Activated CD8-positive, alpha-beta T cell treated with anti-CD3 and anti-CD28 coated beads for 36 hours (primary cell): ENCODE data around the gene KCNH4. TPM values are rescaled to one million over a fixed set of nuclear protein-coding genes. Genes with fewer than 3 reads are reported as not detected.

ENCODE experiments used
- ATAC-seq: fragments of 200-7000 bp; cut with Tn5 transposase; one replicate; pipeline ENCODE4 v1.10.0; 2021; ENCODE audit warnings: mild to moderate bottlenecking, moderate library complexity
- CTCF ChIA-PET: fragments of 350-600 bp; sonication (Branson Sonifier 250); formaldehyde crosslinking; loops from one replicate; lab custom pipeline; 2021; ENCODE audit warnings: antibody characterized with exemption; lab: Charles Lee
- POLR2A ChIA-PET: fragments of 350-600 bp; sonication (Branson Sonifier 250); formaldehyde crosslinking; loops from one replicate; lab custom pipeline; 2021; ENCODE audit warnings: antibody characterized with exemption; lab: Charles Lee
- DNase-seq: peaks from one replicate; pipeline ENCODE4 v3.0.0-alpha.2; 2020
- H3K27ac Mint-ChIP-seq: one replicate; pipeline ENCODE4 v1.8.0; 2021; ENCODE audit warnings: mild to moderate bottlenecking, mixed read lengths
- H3K27me3 Mint-ChIP-seq: one replicate; pipeline ENCODE4 v1.8.0; 2021; ENCODE audit warnings: mixed read lengths
- H3K36me3 Mint-ChIP-seq: one replicate; pipeline ENCODE4 v1.8.0; 2021; ENCODE audit warnings: low read depth, mixed read lengths
- H3K4me1 Mint-ChIP-seq: one replicate; pipeline ENCODE4 v1.8.0; 2021; ENCODE audit warnings: low read depth, mixed read lengths
- H3K4me3 Mint-ChIP-seq: one replicate; pipeline ENCODE4 v1.8.0; 2021; ENCODE audit warnings: mild to moderate bottlenecking, moderate library complexity, mixed read lengths
- H3K9me3 Mint-ChIP-seq: one replicate; pipeline ENCODE4 v1.8.0; 2021; ENCODE audit warnings: mixed read lengths
- CTCF ChIP-seq: fragments of 200-600 bp; IDR thresholded peaks from one replicate; pipeline ENCODE4 v1.8.0; 2022; ENCODE audit warnings: antibody characterized with exemption, mild to moderate bottlenecking
- intact Hi-C: fragments of 100-400 bp; cut with micrococcal nuclease; formaldehyde crosslinking; loops from one replicate; pipeline ENCODE4 v1.10.0; 2022
- total RNA-seq, 2 experiments: library from RNA; stranded (reverse); gene quantifications; one replicate each; pipeline ENCODE4 v1.2.3, GENCODE V29; 2021

KCNH4 gene
- total RNA-seq, 2 experiments from 2014 or later: 0.38 to 0.43 TPM

- Mint-ChIP-seq H3K27me3 (no peaks in the 10 kb centered on the region), H3K4me3 (no peak overlapping the region), H3K4me1 (peaks cover 55% of the 10 kb centered on the region), H3K9me3 (no peaks in the 10 kb centered on the region), H3K27ac (peak overlapping the region; percentile 43), H3K36me3 (peaks cover 15% of the 10 kb centered on the region)
- peak; percentile 61 for DNase-seq
- no peak for TF ChIP-seq CTCF
- ATAC-seq: peak; percentile 75
- ChIA-PET POLR2A (interaction anchor here (0.7 to 5.6 kb wide), 3 partner anchors 9 to 100 kb away, joined by 3 to 24 read pairs (median 3); partner anchors contain the start of genes HSPB9 and KAT2A), CTCF (interaction anchor here (0.8 to 1.9 kb wide), 5 partner anchors 12 to 270 kb away, joined by 3 to 4 read pairs (median 3); partner anchors contain the start of gene KAT2A)
- intact Hi-C loops: no loop called here
Measured at GRCh38 chr17:42133461-42134041, 47.4 kb downstream of the KCNH4 start.

GRCh38 chr17:42132941-42133340 is 48.0 kb downstream of the KCNH4 start:
- ATAC-seq: peak; percentile 62
- Mint-ChIP-seq H3K36me3 (peaks cover 21% of the 10 kb centered on the region), H3K4me1 (peaks cover 59% of the 10 kb centered on the region), H3K9me3 (no peaks in the 10 kb centered on the region), H3K27me3 (no peaks in the 10 kb centered on the region), H3K27ac (peak overlapping the region; percentile 43), H3K4me3 (no peak overlapping the region)
- intact Hi-C loops: no loop called here
- no peak for TF ChIP-seq CTCF
- ChIA-PET POLR2A (interaction anchor here (1.1 to 5.6 kb wide), 2 partner anchors 11 to 136 kb away, joined by 3 to 24 read pairs; partner anchors contain the start of genes HSPB9 and KAT2A), CTCF (interaction anchor here (0.9 to 2.5 kb wide), 3 partner anchors 14 to 270 kb away, joined by 3 to 7 read pairs (median 4); no protein-coding TSS in a partner anchor)
- DNase-seq: peak; percentile 47

DNA sequence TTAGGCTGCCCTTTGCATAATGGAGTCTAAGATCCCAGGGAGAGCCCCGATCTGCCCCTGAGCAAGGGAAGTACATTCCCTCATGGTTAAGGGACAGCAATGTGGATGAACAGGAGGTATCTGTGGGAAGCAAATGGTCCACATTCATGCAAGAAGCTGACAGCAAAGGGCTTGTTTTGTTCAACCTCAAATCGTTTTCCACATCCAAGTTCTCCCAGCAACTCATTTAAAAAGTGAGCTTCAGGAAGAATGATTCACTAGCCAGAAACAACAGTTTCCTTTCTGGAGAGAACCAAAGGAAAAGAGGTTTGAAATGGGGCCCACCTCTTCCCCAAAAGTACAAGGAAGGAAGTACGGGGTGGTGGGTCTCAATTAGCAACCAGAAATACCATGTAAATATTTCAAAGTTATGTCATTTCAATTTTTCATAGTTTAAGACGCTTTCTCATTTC is 48.9 kb downstream of the KCNH4 start:
- intact Hi-C loops: no loop called here
- CTCF ChIA-PET: interaction anchor here (0.8 to 2.5 kb wide), 4 partner anchors 13 to 386 kb away, joined by 3 to 7 read pairs (median 4); no protein-coding TSS in a partner anchor
- peak overlapping the region; percentile 43 for H3K27ac Mint-ChIP-seq
- ATAC-seq (no peak), DNase-seq (no peak)
- no peak overlapping the region for H3K4me3 Mint-ChIP-seq
- H3K36me3 Mint-ChIP-seq: peaks cover 25% of the 10 kb centered on the region
- no peak for TF ChIP-seq CTCF
- no peaks in the 10 kb centered on the region for H3K27me3 Mint-ChIP-seq
- peaks cover 59% of the 10 kb centered on the region for H3K4me1 Mint-ChIP-seq
- POLR2A ChIA-PET: interaction anchor here (1.1 to 5.6 kb wide), 2 partner anchors 10 to 137 kb away, joined by 3 to 24 read pairs; partner anchors contain the start of genes HSPB9 and KAT2A
- no peaks in the 10 kb centered on the region for H3K9me3 Mint-ChIP-seq

DNA sequence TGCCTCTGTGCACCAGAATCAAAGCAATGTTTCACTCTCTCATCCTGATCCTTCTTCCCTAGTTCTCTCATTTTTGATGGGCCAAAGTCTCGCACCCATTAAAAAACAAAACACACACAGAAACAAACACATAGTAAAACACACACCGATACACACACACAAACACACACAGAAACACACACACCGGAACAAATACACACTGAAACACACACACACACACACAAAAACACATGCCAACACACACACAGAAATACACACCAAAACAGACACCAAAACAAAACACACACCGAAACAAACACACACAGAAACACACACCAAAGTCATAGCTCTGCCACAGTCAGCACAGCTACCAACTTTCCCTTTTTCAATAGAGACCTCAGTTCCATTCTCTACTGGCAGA is 49.7 kb downstream of the KCNH4 start:
- Mint-ChIP-seq H3K27ac (peak overlapping the region; percentile 68), H3K4me1 (peaks cover 52% of the 10 kb centered on the region), H3K9me3 (no peaks in the 10 kb centered on the region), H3K4me3 (no peak overlapping the region), H3K27me3 (no peaks in the 10 kb centered on the region), H3K36me3 (peaks cover 26% of the 10 kb centered on the region)
- no peak for TF ChIP-seq CTCF
- ATAC-seq (no peak), DNase-seq (no peak)
- POLR2A ChIA-PET: interaction anchor here (0.6 to 5.6 kb wide), 3 partner anchors 10 to 22 kb away, joined by 3 to 24 read pairs (median 3); partner anchors contain the start of genes HSPB9 and KAT2A
- intact Hi-C loops: no loop called here
- CTCF ChIA-PET: interaction anchor here (0.8 to 2.9 kb wide), 6 partner anchors 9 to 297 kb away, joined by 3 to 15 read pairs (median 4); no protein-coding TSS in a partner anchor
